ENCODE results near the gene CYP2U1.

CYP2U1 gene

DNA sequence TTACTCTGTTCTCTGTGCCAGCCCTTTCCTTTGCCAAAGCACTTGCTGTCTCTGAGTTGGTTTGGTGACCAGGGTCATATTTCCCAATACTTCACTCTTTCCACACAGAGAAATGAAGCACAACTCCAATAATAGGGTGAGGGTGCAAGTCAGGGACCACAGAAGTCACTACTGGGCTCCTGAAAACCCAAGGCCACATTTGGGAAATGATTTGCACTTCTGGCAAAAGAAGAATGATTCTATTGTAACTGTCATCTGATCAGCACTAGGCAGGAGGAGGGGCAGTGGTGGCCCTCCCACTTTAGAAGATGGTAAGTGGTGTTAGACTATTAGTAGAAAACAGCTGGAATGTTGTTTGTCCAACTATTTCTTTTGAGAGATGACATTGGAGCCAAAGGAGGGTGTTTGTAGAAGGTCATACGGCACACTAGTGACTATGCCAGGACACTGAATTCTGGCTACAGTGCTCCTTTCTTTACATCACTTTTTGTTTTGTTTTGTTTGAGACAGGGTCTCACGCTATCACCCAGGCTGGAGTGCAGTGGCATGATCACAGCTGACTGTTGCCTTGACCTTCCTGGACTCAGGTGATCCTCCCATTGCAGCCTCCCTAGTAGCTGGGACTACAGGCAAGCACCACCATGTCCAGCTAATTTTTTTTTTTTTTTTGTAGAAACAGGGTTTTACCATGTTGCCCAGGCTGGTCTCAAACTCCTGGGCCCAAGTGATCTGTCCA is 47.5 kb downstream of the CYP2U1 start:
- no peak for DNase-seq (ENCODE audit: low read depth in 4 of 4, low spot score in 1 of 4)

DNA sequence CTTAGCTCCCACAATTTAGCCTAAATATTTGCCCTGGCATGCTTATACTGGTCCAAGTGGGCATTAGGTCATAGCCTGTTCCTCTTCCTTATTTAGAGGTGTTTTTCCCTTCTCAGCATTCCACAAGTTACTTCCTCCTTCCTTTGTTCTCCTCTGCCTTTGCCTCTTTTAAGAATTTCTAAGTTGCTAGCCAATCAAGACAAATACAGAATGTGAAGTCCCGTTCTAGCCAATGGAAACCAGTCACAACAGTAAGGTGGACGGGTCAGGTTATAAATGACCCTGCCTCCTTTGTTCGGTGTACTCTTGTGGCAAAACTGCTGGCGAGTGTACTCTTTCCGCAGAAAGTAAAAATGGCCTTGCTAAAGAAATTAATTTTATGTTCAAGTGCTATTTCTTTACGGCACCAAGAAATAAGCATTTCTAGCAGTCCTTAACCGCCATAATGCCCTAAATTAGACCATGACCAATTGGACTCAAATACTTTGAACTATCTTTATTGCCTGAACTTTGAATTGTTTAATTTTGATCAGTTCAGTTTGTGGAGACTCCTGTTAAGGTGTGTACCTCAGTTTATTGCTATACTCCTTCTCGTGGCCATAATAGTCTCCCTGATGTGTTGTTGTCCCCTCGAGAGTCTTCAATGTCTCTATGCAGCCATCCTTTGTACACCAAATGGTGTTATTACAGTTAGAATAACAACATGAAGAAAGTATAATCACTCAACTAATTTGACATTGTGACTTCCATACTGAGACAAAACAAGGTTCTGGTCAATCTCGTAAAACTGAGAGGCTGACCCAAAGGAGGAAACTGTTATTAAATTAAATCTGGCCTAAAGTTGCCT is 56.8 kb downstream of the CYP2U1 start:
- DNase-seq (ENCODE audit: low read depth in 4 of 4, low spot score in 1 of 4), result no peak

DNA sequence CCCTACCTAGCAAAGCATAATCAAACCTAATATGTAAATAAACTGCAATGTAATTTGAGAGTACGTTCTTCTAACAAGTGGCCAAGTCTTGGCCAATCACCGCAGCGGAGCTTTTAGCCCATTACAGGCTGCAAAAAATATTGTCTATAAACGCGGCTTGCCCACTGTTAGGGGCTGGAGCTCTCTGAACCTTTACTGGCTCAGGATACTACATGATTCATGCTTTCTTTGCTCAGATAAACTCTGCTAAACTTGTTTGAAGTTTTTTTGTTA is 57.4 kb downstream of the CYP2U1 start:
- no peak for DNase-seq (ENCODE audit: low read depth in 4 of 4, low spot score in 1 of 4)

DNA sequence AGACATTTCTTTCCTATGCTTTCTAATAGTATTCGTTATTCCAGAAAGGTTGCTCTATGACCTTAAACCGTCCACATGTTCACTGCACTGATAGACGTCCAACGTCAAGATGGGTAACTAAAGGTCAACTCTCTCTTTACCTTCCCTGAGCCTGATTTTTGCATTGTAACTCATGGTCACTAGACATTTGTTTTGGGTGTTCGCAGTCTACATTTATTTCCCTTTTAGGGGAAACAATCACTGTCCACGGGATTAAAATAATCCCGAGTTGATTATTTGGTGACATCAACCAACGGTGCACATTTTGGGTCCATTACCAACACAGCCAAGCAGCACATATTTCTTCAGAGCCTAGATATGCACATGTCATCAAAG is 57.8 kb downstream of the CYP2U1 start:
- DNase-seq (ENCODE audit: low read depth in 4 of 4, low spot score in 1 of 4), result no peak

GRCh38 chr4:107989537-107990386 is 58.4 kb downstream of the CYP2U1 start, which contains the start of gene HADH:
Gene HADH (plus strand): TSS chr4:107989889. CDS start chr4:107989933, 44 bp downstream.
- DNase-seq (ENCODE audit: low read depth in 4 of 4, low spot score in 1 of 4), result peak; percentile 76 to 93 (median 88)

DNA sequence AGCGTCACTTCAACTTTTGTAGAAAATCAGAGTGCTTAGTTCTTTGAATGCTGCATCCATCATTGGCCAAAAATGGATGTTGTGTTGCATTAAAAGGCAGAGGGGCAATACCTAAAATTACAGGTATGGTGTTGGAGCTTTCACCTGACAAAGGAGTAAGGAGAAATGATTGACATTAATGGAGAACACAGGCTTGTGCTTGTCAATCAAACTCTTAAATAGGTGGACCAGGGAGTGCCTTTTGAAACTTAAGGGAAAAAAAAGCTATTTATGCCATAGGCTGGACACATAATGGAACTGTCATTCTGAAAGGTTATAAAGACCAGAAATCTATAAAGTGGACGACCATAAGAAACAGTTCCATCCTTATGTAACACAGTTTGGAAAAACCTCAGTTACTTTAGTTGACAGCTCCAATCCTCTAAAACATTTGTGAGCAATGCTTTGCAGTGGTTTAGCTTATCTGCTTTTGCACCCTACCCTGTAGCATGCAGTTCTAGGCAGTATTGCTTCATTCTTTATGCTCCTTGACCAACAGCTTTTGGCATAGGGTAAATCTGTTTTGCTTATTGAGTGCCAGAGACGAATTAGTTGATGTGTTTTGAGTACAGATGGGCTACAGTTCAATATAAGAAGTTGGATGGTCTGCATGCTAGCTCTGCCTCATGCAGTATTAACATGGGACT is 60.7 kb downstream of the CYP2U1 start:
- DNase-seq (ENCODE audit: low read depth in 4 of 4, low spot score in 1 of 4), result no peak

DNA sequence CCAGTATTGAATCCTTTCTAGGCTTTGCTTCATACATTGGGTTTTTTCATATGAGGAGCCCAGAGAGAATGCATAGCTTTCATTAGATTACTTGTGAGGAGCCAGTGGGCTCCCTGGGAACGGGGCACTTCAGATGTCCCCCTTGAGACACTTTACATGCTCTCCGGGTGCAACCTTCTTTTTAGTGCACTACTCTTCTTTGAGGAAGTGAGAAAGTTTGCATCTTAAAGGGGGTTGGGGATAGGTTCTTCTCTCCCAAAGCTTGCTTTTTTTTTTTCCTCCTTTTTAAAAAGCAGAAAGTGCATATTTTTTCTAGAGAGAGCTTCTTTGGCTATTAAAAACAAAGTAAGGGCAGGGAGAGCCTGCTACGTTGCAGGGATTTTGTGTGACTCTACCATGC is 62.6 kb downstream of the CYP2U1 start:
- no peak for DNase-seq (ENCODE audit: low read depth in 4 of 4, low spot score in 1 of 4)

GRCh38 chr4:107994894-107995293 is 63.5 kb downstream of the CYP2U1 start:
- DNase-seq (ENCODE audit: low read depth in 4 of 4, low spot score in 1 of 4), result no peak

DNA sequence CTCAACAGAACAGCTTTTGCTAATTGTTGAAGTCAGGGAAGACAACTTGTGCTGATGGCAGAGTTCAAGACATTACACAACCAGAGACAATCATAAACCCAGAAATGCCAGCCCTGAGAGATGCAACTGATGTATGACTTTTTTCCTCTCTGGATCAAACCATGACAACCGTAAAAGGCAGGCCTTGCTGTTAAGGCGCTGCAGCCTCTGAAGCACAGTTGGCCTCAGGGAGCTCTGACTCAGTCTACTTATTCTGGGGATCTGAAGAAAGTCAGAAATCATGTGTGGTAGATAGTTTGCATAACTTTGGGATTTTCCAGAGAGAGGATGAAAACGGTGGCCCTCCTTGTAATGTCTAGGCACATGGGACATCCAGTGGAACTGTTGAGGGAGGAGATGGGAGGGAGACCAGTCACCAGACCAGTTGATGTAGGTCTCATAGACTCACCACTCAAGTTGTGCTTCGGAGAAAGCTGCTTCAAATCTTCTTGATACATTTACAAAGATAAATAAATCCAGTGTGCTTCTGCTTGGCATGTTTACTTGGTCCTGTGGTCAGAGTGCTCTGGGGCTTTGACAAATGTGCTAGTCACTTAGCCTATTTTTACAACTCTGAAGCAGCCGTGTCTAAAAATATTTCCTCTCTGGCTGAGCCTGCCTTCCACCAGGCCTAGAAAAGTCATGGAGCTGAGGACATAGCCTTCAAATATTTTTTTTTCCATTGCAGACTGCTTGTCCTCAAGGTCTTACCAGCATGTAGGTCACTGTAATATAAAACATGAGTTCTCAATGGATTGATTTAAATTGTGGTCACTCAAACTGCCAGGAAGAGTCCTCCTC is 65.8 kb downstream of the CYP2U1 start:
- no peak for DNase-seq (ENCODE audit: low read depth in 4 of 4, low spot score in 1 of 4)

DNA sequence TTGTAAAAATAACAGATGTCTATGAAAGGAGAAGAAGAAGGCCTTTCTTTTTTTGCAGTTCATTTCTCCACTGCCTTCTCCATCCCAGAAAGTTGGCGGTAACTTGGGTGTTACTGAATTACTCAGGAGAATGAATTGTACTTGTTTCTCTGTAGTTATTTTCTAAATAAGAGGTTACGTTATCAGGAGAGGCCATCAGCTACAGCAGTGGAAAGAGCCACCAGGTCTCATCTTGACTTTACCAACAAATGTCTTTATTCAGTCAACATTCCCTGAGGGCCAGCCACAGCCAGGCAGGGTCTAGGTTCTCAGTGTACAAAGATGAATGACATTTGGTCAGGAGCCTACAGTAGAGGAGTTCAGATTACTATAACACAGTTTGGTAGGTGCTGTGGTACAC is 66.4 kb downstream of the CYP2U1 start:
- DNase-seq (ENCODE audit: low read depth in 4 of 4, low spot score in 1 of 4), result no peak

- DNase-seq (ENCODE audit: low read depth in 4 of 4, low spot score in 1 of 4), result no peak
These were observed 68.7 kb downstream of the CYP2U1 start for GRCh38 chr4:107999932-108000539.

DNA sequence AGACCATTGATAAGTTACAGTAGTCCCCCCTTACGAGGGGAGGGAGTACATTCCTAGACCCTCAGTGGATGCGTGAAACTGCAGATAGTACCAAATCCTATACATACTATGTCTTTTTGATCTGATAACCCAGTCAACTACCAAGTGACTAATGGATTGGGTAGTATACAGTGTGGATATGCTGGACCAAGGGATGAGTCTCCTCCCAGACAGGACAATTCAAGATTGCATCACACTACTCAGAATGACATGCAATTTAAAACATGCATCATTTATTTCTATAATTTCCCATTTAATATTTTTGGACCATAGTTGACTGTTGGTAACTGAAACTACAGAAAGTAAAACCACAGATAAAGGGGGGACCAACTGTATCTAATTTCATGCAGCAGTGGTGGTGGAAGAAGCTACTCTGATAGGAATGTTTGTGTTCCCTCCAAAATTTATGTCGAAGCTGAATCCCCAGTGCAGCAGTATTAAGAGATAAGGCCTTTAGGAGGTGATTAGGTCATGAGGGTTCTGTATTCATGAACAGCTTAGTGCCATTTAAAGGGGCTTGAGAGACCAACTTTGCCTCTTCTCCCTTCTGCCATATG is 70.3 kb downstream of the CYP2U1 start:
- DNase-seq (ENCODE audit: low read depth in 4 of 4, low spot score in 1 of 4), result no peak

Measured in stimulated activated CD4-positive, alpha-beta T cell treated with anti-CD3 and anti-CD28 coated beads, Interleukin-1b, Interleukin-23, amount 100 ng/mL, for 24 hours (primary cell).